AG09319 (cell line): ENCODE measurements around the gene SYCE1L.

ENCODE experiments used
- DNase-seq: peaks from one replicate; pipeline ENCODE4 v3.0.0-alpha.2; 2010; ENCODE audit warnings: low read depth; ENCODE audit errors: extremely low read depth
- TF ChIP-seq, protein P1 (sequence below): IDR thresholded peaks from 2 replicates; pipeline ENCODE4 v1.5.1; 2011; ENCODE audit warnings: low read depth, mild to moderate bottlenecking, inconsistent platforms, low read length, moderate library complexity

Gene SYCE1L

DNA sequence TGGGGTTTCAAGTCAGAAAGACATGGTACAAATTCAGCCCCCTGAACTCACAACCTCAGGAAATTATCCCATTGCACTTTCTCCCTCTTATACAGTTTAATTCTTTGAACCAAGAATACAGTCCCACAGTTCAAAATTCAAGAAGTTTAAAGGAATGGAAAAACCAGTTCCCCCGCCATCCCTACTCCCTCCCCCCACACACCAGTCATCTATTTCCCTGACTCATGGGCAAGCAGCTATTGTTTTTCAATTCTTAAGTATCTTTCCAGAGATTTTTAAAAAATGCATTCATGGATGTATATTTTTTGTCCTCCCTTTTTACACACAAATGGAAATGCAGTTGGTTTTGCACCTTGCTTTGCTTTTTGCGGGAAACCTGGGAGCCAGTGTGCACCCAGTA lies 7.3 kb downstream of the SYCE1L start:
- TF ChIP-seq, protein P1, sequence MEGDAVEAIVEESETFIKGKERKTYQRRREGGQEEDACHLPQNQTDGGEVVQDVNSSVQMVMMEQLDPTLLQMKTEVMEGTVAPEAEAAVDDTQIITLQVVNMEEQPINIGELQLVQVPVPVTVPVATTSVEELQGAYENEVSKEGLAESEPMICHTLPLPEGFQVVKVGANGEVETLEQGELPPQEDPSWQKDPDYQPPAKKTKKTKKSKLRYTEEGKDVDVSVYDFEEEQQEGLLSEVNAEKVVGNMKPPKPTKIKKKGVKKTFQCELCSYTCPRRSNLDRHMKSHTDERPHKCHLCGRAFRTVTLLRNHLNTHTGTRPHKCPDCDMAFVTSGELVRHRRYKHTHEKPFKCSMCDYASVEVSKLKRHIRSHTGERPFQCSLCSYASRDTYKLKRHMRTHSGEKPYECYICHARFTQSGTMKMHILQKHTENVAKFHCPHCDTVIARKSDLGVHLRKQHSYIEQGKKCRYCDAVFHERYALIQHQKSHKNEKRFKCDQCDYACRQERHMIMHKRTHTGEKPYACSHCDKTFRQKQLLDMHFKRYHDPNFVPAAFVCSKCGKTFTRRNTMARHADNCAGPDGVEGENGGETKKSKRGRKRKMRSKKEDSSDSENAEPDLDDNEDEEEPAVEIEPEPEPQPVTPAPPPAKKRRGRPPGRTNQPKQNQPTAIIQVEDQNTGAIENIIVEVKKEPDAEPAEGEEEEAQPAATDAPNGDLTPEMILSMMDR: no peak
- DNase-seq: no peak

- TF ChIP-seq, protein P1: no peak
- DNase-seq: no peak
These were observed 7.8 kb downstream of the SYCE1L start for GRCh38 chr16:77207030-77207429.

DNA sequence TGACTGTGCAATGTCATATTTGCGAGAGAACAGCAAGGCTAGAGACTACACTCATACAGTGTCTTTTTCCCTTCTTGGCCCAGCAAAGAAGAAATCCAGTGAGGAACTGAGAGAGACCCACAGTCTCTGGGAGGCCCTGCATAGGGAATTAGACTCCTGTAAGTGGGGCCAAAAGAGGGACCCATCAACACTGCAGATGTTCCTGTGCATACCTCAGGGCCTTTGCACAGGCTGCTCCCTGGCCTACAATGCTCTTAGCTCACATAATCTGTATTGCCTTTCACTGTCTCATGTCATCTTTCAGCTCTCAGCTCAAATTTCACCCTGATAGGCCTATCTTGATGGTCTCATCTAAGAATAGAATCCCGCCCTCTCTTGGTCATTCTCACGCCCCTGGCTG lies 9.2 kb downstream of the SYCE1L start:
- DNase-seq: no peak
- TF ChIP-seq, protein P1: no peak

- no peak for DNase-seq
- TF ChIP-seq, protein P1: no peak
These were observed 12.9 kb downstream of the SYCE1L start for GRCh38 chr16:77211880-77212740.

DNA sequence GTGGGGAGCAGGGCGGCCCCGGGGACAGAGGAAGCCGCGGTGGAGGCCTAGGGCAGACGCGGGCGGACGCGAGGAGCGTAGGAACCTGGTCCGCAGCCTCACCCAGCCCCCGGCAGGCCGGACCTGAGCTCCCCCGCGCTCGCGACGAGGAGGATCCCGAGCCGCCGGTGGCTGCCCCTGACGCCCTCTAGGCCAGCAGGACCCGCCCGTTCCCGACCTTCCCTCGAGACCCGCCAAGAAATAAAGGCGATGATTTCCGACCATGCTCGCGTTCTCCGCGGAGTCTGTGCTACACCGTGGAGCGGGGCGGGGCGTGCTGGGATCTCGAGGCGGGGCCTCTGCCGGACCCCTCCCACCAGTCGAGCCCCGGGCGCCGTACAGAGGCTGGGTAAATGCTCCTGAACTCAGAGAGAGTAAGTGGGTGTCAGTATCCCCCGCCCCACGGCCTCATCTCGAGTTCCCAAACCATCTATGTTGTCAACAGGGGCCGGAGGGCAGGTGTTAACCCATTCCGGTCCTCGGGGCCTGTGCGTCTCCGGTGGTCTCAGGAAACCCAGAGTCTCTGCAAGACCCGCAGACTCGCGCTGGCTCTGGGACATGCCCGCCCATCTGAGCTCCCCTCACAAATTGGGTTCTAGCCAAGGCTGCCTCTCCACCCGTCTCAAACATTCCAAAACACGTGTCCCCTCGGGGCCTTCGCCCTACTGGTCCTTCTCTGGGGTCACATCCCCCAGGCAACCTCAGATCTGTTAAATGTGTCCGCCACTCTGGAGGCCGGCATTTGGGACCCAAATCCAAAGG lies 13.7 kb downstream of the SYCE1L start:
- no peak for DNase-seq
- TF ChIP-seq, protein P1: no peak

DNA sequence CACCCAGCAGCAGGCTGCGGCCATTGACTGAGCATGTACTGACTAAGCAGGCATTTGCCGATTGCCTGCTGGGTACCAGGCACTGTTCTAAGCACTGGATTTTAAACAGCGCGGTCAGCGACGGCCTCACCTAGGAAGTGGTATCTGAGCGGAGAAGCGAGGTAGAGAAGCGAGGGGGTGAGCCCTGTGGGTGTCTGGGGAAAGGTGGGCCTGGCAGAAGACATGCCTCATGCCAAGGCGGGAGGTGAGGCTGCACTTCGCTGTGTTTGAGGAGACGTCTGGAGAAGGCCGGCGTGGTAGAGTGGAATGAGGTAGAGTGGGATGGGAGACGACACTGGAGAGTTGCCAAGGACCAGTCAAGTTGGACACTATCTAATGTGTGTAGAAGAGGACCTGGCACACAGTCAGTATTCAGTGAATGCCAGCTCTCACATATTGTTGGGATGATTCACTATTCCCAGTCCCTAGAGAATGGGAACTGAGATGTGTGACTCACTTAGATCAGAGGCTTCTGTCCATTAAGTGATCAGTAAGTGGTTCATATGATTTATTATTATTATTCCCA lies 14.4 kb downstream of the SYCE1L start:
- TF ChIP-seq, protein P1: no peak
- no peak for DNase-seq
